ENCODE measurements around the gene PCNX4.

GRCh38 chr14:60197629-60198303 is 106.0 kb downstream of the PCNX4 start:
- TF ChIP-seq TARDBP (IDR thresholded peaks at IDR 0.05) (no peak), FOXM1 (IDR thresholded peaks at IDR 0.05; ENCODE audit: borderline replicate concordance) (no peak), NFRKB (IDR thresholded peaks at IDR 0.05) (no peak), ARNT (IDR thresholded peaks at IDR 0.05) (no peak), ELF4 (IDR thresholded peaks at IDR 0.05) (no peak), CTBP1 (IDR thresholded peaks at IDR 0.05; ENCODE audit: borderline replicate concordance) (no peak), FOXA1 (IDR thresholded peaks at IDR 0.05) (no peak), BHLHE40 (IDR thresholded peaks at IDR 0.05; ENCODE audit: borderline replicate concordance) (no peak)
- TF ChIP-seq, protein P1, sequence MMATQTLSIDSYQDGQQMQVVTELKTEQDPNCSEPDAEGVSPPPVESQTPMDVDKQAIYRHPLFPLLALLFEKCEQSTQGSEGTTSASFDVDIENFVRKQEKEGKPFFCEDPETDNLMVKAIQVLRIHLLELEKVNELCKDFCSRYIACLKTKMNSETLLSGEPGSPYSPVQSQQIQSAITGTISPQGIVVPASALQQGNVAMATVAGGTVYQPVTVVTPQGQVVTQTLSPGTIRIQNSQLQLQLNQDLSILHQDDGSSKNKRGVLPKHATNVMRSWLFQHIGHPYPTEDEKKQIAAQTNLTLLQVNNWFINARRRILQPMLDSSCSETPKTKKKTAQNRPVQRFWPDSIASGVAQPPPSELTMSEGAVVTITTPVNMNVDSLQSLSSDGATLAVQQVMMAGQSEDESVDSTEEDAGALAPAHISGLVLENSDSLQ (IDR thresholded peaks at IDR 0.05) = no peak

Data from HEK293T (cell line).